ENCODE measurements around the gene SH3PXD2A. TPM values are rescaled to one million over a fixed set of nuclear protein-coding genes. Genes with fewer than 3 reads are reported as not detected.

The SH3PXD2A gene
- total RNA-seq, 1 experiment from 2014 or later, result 4.5 TPM

DNA sequence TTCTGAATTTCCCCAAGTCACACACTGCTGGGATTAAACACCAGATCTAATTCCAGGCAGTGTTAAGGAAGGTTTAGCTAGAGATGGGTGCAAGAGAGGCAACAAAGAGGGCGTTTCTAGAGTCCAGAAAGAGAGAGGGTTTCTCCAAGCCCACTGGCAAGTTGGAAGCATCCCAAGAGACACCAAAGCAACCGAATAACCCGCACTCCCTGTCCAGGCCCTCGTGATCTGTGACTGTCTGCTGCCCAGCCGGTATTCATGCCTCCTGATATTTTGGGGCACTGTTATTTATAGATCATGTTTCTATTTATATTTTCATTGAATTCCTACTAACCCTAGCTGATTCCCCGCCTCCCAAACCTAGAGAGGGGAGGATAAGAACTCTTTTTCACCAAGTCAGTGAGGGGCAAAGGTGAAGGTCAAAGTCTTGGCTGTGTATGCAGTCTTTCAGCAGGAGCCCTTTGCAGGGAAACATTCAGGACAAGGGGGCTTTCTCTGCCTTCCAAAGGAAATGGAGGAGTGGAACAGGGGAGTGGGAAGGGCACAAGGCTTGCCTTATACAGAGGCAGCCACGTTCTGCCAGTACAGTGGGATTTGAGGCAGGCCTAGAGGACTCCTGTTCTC lies 103.6 kb downstream of the SH3PXD2A start:
- Histone ChIP-seq H3K18ac (ENCODE audit: insufficient read length, low read depth, low read length) (no peak overlapping the region), H3K9ac (ENCODE audit: extremely low read depth, insufficient read length, low read length) (no peak overlapping the region), H3K79me1 (ENCODE audit: insufficient read depth, low read depth, low read length, poor library complexity, severe bottlenecking) (no peaks in the 10 kb centered on the region), H3K27ac (ENCODE audit: insufficient read length, low read depth, low read length) (no peak overlapping the region), H4K91ac (ENCODE audit: insufficient read length, low read depth, low read length) (no peak overlapping the region), H3K79me2 (ENCODE audit: insufficient read depth, low read length) (no peaks in the 10 kb centered on the region), H2BK120ac (ENCODE audit: low read depth, low read length, poor library complexity, severe bottlenecking) (no peak overlapping the region), H3K4ac (ENCODE audit: low read depth, low read length) (no peak overlapping the region), H3K4me2 (ENCODE audit: insufficient read depth, insufficient read length, low read length) (no peak overlapping the region), H3T11ph (ENCODE audit: low read length) (no peak overlapping the region), H4K8ac (replicated peaks; ENCODE audit: insufficient read length, low read depth, low read length) (no peak overlapping the region), H3K23me2 (ENCODE audit: insufficient read length, low read depth, low read length, poor library complexity, severe bottlenecking) (no peaks in the 10 kb centered on the region), H3K23ac (ENCODE audit: insufficient read length, low read depth, low read length) (no peak overlapping the region), H3K27me3 (ENCODE audit: insufficient read depth, low read length) (no peaks in the 10 kb centered on the region), H3K56ac (ENCODE audit: insufficient read length, low read depth, low read length) (no peak overlapping the region), H2AFZ (ENCODE audit: low read length) (no peak overlapping the region), H2BK5ac (ENCODE audit: insufficient read length, low read length) (no peak overlapping the region), H2BK15ac (ENCODE audit: low read depth, low read length) (no peak overlapping the region), H3K9me3 (ENCODE audit: control insufficient read depth, low read depth, low read length) (no peaks in the 10 kb centered on the region), H2BK12ac (ENCODE audit: insufficient read length, low read depth, low read length) (no peak overlapping the region), H4K20me1 (ENCODE audit: control insufficient read depth, insufficient read depth, insufficient read length) (no peaks in the 10 kb centered on the region), H3K4me1 (ENCODE audit: insufficient read depth, low read length) (no peaks in the 10 kb centered on the region), H2AK5ac (ENCODE audit: insufficient read length, low read length) (no peak overlapping the region), H3K14ac (ENCODE audit: insufficient read depth, low read length) (no peak overlapping the region), H2BK20ac (ENCODE audit: low read depth, low read length, poor library complexity, severe bottlenecking) (no peak overlapping the region), H4K5ac (ENCODE audit: insufficient read length, low read depth, low read length) (no peak overlapping the region)
- Mint-ChIP-seq H3K4me3 (no peak overlapping the region), H3K36me3 (ENCODE audit: insufficient read depth in 1 of 3, low read depth in 3 of 3) (no peaks in the 10 kb centered on the region; a peak in 1 of 7 replicates), H3K4me1 (peaks cover 3 to 6% of the 10 kb centered on the region in 2 experiments), H3K27ac (no peak overlapping the region), H3K27me3 (ENCODE audit: low read depth) (peaks cover 1% of the 10 kb centered on the region; the same call in 1 of the 2 replicates), H3K9me3 (peaks cover 0 to 5% of the 10 kb centered on the region in 2 experiments; a peak in 1 of 5 replicates)
- DNase-seq, result no peak
- no CpG with 5 or more reads among the region's 7 CpGs for WGBS (ENCODE audit: extremely low coverage, insufficient read length, low lambda C conversion rate)
- TF ChIP-seq, protein P1, sequence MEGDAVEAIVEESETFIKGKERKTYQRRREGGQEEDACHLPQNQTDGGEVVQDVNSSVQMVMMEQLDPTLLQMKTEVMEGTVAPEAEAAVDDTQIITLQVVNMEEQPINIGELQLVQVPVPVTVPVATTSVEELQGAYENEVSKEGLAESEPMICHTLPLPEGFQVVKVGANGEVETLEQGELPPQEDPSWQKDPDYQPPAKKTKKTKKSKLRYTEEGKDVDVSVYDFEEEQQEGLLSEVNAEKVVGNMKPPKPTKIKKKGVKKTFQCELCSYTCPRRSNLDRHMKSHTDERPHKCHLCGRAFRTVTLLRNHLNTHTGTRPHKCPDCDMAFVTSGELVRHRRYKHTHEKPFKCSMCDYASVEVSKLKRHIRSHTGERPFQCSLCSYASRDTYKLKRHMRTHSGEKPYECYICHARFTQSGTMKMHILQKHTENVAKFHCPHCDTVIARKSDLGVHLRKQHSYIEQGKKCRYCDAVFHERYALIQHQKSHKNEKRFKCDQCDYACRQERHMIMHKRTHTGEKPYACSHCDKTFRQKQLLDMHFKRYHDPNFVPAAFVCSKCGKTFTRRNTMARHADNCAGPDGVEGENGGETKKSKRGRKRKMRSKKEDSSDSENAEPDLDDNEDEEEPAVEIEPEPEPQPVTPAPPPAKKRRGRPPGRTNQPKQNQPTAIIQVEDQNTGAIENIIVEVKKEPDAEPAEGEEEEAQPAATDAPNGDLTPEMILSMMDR (conservative IDR thresholded peaks at IDR 0.05), result no peak

Data from H9 (cell line).